GM19025 (cell line): Measurements from ENCODE around the gene DOCK3.
"Not testable (repeated sequence)": the region's sequence is repeated elsewhere in the genome, so short reads cannot be mapped to it uniquely, and the experiment has no call there.

Source experiments
- ATAC-seq: cut with Tn5 transposase; IDR thresholded peaks from one replicate; pipeline ENCODE4 v1.9.1; 2021; ENCODE audit warnings: mild to moderate bottlenecking, low read depth, moderate library complexity; ENCODE audit not compliant: unreplicated experiment

Gene DOCK3

DNA sequence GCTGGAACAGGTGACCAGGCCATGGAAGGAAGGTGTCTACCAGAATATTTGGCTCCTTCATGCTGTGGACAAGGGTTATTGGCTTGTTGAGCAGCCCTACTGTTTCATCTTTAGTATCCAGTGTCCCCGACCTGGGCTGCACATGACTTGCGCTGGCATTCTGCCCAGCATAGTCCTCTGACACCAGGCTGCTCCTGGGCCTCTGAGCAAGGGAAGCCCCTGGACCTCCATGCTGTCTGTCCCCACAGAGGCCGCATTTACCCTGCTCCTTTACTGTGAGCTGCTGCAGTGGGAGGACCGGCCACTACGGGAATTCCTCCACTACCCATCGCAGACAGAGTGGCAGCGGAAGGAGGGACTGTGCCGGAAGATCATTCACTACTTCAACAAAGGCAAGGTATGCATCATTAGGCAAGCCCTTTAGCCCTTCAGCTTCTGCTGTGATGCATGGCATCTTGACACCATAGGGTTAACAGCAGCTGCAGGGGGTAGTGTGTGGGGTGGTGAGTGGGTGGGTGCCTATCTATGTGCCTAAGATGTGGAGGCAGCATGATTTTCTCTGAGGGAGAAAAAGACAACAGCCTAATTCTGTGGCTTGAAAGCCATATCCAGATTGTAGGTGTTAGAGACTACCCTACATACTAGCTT, 666.4 kb downstream of the DOCK3 start:
- no peak for ATAC-seq

DNA sequence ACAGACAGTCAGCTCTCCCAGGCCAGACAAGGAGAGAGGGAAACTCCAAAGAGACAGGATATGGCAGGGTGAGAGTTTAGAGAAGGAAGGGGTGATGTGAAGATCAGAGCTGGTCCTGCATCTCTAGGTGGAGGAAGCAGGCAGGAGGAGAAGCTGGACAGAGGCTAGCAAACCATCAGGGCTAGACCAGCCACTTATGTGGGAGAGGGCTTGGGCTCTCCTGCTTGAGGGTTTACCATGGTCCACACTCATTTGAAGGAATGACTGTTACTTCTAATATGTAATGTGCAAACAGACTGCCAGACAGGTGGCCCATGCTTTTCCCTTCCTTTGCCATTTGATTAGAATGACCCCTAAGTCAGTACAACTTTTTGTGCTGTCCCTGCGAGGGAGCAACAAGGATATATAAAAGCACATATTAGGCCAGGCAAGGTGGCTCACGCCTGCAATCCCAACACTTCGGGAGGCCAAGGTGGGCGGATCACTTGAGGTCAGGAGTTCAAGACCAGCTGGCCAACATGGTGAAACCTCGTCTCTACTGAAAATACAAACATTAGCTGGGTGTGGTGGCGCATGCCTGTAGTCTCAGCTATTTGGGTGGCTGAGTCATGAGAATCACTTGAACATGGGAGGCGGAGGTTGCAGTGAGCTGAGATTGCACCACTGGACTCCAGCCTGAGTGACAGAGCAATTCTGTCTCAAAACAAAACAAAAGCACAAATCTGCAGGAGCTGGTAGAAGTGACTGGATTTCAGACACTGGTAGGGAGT, 669.4 kb downstream of the DOCK3 start:
- no peak for ATAC-seq

DNA sequence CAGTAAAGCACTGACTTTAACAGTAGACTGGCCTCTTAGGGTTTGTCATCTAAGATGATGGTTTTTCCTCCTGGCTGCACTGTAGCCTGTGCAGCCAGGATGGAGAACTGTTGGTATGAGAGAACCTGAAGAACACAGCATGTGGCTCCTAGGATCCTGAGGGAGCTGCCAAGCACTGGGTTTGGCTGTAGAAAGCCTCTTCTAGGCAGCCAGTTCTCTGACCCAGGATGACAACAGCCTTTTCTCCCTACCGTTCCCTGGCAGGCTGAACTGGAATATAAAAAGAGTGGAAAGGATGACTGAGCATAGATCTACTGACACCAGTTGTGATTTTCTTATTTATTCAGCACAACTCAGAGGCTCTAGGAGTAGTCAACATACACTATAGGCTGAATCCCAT, 676.0 kb downstream of the DOCK3 start:
- no peak for ATAC-seq

DNA sequence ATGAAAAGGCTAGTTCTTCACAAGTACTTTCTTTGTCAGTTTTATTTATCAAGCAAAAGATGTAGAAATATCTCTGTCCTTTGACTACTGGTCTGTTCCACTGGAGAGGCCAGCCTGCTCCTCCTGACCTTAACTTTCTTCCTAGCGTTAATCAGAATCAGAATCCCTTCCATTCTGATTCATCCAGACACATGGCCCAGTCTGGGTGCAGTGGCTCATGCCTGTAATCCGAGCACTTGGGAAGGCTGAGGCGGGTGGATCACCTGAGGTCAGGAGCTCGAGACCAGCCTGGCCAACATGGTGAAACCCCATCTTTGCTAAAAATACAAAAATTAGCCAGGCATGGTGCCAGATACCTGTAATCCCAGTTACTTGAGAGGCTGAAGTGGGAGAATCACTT, 678.4 kb downstream of the DOCK3 start:
- no peak for ATAC-seq

- no peak for ATAC-seq
Measured at GRCh38 chr3:51353691-51354090, 679.0 kb downstream of the DOCK3 start.

DNA sequence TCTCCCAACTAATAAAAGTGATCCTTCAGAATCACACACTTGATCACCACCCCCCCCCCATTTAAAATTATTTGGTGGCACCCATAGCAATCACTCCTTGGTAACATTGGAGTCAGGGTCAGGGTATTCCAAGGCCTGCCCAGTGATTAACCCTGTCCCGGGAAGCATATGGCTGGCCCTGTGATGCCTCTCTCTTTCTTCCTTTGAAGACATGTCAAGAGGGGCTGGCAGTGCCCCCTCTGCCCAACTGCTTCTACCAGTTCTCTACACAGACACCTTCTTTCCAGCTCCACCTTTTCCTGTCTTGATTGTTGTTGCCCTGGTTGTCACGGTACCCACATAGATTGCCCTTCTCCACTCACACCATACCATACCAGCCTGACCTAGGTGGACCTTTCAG, 679.4 kb downstream of the DOCK3 start:
- ATAC-seq: no peak

GRCh38 chr3:51354731-51355615, 680.2 kb downstream of the DOCK3 start:
- no peak for ATAC-seq

GRCh38 chr3:51355891-51356578, 681.3 kb downstream of the DOCK3 start:
- ATAC-seq: no peak

GRCh38 chr3:51357856-51358255, 683.1 kb downstream of the DOCK3 start:
- ATAC-seq: no peak

DNA sequence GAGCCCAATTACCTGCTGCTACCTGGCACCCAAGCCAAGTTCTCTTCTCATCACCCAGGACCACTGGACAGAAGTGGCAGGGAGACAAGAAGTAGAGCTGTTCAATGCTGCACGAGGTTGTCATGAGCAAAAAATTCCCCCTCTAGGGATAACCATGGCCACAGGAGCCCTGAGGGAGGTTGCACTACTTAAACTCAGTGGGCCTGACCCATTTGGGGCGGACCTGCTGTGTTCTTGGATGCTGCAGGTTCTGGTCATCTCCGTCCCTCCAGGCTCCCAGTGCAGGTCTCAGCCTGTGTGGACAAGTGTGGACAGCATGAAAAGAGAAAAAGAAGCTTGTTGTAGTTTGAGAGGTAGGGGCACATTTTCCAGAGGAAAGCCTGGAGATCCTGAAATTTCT, 684.3 kb downstream of the DOCK3 start:
- no peak for ATAC-seq

DNA sequence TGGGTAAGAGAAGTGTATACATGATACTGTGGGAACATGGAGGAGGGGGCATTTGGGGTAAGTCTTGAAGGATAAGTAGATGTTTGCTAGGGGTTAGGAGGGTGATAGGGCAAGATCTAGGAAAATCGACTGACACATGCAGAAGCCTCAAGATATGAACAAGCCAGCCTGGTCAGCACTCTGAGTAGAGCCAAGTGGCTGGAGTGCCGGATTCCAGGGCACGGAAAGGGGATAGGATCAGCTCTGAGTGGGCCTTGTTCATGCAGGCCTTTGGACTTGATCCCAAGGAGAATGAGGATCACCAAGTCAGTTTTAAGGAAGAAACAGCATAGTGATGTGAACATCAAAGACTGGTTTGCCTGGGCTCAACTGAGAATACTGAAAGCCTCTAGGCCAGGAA, 686.1 kb downstream of the DOCK3 start:
- no peak for ATAC-seq

DNA sequence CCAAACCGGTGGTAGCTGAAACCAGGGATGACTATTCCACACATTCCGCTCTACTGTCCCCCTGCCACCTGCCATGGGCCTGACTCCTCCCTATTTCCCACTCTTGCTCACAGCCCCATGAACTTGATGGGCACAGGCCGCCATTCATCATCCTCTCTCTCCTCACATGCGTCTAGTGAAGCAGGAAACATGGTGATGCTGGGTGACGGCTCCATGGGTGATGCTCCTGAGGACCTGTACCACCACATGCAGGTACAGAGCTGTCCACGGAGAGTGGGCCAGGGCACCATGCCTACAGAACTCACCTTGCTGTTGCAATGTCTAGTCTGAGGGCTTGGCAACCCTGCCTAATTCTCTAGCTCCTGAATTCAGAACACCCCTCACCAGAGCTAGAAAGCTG, 687.0 kb downstream of the DOCK3 start:
- no peak for ATAC-seq

DNA sequence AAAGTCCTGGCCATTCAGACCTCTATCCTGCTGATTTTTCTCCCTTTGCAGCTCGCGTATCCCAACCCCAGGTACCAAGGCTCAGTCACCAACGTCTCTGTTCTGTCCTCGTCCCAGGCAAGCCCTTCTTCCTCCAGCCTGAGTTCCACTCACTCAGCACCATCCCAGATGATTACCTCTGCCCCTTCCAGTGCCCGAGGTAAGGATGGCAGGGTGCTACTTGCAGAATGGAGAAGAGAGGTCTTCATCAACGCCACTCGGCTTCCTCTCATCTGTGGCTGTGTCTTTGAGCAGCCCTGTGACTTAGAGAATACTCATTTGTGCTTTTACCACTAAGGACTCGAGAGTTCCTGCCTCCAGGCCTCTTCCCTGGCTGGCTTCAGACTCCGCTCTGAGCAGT, 687.7 kb downstream of the DOCK3 start:
- ATAC-seq: no peak

- not testable (repeated sequence) for ATAC-seq
Measured at GRCh38 chr3:51368276-51368675, 693.5 kb downstream of the DOCK3 start.

- no peak for ATAC-seq
Measured at GRCh38 chr3:51371943-51372557, 697.3 kb downstream of the DOCK3 start.

GRCh38 chr3:51373658-51374421, 699.1 kb downstream of the DOCK3 start:
- ATAC-seq: no peak

GRCh38 chr3:51374456-51374855, 699.7 kb downstream of the DOCK3 start:
- no peak for ATAC-seq

GRCh38 chr3:51375136-51375535, 700.4 kb downstream of the DOCK3 start:
- ATAC-seq: no peak

- ATAC-seq: no peak
Measured at GRCh38 chr3:51375571-51375970, 700.8 kb downstream of the DOCK3 start.

DNA sequence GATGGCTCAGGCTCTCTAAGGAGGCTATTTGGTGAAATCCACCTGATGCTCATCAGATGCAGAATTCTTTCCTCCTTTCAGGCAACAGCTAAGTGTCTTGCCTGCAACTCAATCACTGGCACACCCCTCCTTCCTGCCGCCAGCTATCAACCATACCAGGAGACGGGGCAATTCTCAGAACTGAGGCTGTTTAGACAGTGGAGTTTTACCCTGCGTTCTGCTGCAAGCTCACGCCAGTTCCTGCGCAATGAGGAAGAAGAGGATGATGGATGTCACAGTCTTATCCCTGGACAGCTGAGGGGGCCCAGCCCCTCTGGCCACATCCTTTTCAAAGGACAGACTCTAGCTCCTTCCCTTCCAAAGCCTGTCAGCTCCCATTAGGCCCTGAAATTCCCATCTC, 703.3 kb downstream of the DOCK3 start:
- no peak for ATAC-seq
